ENCODE data around the gene TUSC2. TPM values are rescaled to one million over a fixed set of nuclear protein-coding genes. Genes with fewer than 3 reads are reported as not detected.

The TUSC2 gene
- total RNA-seq, 1 experiment from 2014 or later: 15.2 TPM

DNA sequence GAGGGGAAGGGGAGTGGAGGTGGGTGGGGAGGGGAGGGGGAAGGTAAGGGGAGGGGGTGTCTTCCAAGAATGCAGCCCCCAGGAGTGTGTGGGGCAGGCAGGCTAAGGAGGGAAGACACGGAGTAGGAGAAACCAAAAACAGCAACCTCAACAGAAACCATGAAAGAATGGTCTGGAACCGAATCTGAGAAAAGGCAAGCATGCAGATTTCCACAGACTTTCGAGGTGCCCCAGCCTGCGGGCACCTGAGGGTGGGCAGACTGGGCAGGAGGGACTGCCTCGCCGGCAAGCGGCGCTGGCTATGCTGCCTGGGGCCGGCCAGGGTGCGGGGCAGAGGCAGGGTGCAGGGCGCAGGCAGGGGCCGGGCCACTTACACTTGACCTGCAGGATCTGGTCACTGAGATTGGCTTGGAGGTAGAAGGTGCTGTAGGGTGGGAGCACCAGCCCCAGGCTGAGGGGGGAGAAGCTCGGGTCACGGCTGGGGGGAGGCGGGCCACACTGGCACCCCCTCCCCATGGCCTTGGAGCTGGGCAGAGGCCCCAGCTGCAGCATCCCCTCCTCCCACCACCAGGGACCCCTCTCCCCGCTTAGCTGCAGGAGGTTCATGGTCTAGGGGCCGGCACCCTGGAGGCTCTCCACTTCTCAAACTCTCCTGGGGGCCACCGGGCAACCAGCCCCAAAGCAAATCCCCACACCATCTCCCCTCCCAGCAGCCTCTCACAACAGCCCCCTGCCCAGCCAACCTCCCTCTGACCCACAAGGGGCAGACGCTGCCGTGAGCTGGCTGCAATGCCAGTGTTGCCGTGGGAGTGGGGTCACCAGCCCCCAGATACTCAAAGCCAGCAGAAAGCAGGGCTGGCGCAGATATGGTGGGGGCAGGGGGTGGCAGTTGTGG is 46.6 kb upstream of the TUSC2 start:
- Histone ChIP-seq H3K36me3 (ENCODE audit: insufficient read depth, low read length, poor library complexity, severe bottlenecking) (no peaks in the 10 kb centered on the region), H3K27ac (ENCODE audit: low read depth, low read length, poor library complexity, severe bottlenecking) (no peak overlapping the region), H3K9me3 (ENCODE audit: low read depth, low read length, poor library complexity, severe bottlenecking) (no peaks in the 10 kb centered on the region), H3K4me3 (ENCODE audit: low read depth, low read length, poor library complexity, severe bottlenecking) (no peak overlapping the region), H3K27me3 (replicated peaks; ENCODE audit: insufficient read depth, low read depth, low read length, poor library complexity) (no peaks in the 10 kb centered on the region), H3K4me1 (ENCODE audit: insufficient read depth, low read length, poor library complexity, severe bottlenecking) (no peaks in the 10 kb centered on the region)
- ChIA-PET POLR2A (ENCODE audit: low non-redundant PET) (no interaction called here), CTCF (no interaction called here)
- DNase-seq (ENCODE audit: low spot score): no peak
- no peak for TF ChIP-seq EZH2 (IDR thresholded peaks at IDR 0.05; ENCODE audit: borderline replicate concordance, low read depth, low read length, poor library complexity, severe bottlenecking)
- TF ChIP-seq, protein P1, sequence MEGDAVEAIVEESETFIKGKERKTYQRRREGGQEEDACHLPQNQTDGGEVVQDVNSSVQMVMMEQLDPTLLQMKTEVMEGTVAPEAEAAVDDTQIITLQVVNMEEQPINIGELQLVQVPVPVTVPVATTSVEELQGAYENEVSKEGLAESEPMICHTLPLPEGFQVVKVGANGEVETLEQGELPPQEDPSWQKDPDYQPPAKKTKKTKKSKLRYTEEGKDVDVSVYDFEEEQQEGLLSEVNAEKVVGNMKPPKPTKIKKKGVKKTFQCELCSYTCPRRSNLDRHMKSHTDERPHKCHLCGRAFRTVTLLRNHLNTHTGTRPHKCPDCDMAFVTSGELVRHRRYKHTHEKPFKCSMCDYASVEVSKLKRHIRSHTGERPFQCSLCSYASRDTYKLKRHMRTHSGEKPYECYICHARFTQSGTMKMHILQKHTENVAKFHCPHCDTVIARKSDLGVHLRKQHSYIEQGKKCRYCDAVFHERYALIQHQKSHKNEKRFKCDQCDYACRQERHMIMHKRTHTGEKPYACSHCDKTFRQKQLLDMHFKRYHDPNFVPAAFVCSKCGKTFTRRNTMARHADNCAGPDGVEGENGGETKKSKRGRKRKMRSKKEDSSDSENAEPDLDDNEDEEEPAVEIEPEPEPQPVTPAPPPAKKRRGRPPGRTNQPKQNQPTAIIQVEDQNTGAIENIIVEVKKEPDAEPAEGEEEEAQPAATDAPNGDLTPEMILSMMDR (conservative IDR thresholded peaks at IDR 0.05; ENCODE audit: low read depth, low read length): no peak
- intact Hi-C loops (cut with micrococcal nuclease; ENCODE audit: unreplicated experiment): loop anchor here (5.0 kb wide), 1 partner anchor 168 kb away; no protein-coding TSS in a partner anchor
- no TSS peak for BruUV-seq (replicated peaks)

DNA sequence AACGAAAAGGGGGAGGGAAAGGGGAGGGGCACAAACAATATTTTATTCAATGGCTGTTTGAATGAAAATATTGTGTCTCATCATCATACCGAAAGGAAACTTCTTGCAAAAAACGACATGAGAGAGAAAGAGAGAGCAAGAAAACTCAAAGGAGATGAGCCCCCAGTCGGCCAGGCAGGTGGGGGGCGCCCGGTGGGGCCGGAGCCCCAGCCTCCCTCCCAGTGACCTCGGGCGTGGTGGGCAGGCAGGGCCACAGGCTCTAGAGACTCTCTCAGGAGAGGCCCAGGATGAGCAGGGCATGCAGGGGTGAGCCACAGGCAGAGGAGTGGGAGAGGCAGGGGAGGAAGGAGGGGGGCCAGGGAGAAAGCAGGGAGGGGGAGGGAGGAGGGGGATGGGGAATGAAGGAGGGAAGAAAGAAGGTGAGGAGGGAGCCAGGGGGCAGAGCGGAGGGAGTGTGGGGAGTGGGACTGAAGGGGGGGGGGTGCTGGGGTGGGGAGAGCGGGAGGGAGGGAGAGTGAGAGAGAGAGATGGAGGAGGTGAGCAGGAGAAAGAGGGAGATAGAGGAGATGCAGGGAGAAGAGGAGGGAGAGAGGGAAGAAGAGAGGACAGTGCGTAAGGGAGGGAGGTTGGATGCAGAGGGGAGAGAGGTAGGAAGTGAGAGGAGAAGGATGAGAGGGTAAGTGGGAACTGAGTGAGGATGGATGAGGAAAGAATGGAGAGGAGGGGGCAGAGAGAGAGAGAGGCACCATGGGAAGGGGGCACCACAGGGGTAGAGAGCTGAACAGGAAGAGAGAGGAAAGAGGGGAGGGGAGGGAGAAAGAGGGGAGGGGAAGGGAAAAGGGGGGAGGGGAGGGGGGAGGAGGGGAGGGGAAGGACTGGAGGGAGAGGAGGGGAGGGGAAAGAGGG is 45.4 kb upstream of the TUSC2 start:
- no peaks in the 10 kb centered on the region for H3K4me1 ChIP-seq (ENCODE audit: insufficient read depth, low read length, poor library complexity, severe bottlenecking)
- BruUV-seq (replicated peaks): no TSS peak
- ChIA-PET POLR2A (ENCODE audit: low non-redundant PET) (no interaction called here), CTCF (no interaction called here)
- no peak overlapping the region for H3K27ac ChIP-seq (ENCODE audit: low read depth, low read length, poor library complexity, severe bottlenecking)
- DNase-seq (ENCODE audit: low spot score): no peak
- TF ChIP-seq EZH2 (IDR thresholded peaks at IDR 0.05; ENCODE audit: borderline replicate concordance, low read depth, low read length, poor library complexity, severe bottlenecking): no peak
- TF ChIP-seq, protein P1 (conservative IDR thresholded peaks at IDR 0.05; ENCODE audit: low read depth, low read length): no peak
- H3K4me3 ChIP-seq (ENCODE audit: low read depth, low read length, poor library complexity, severe bottlenecking): no peak overlapping the region
- H3K36me3 ChIP-seq (ENCODE audit: insufficient read depth, low read length, poor library complexity, severe bottlenecking): no peaks in the 10 kb centered on the region
- no peaks in the 10 kb centered on the region for H3K27me3 ChIP-seq (replicated peaks; ENCODE audit: insufficient read depth, low read depth, low read length, poor library complexity)
- intact Hi-C loops (cut with micrococcal nuclease; ENCODE audit: unreplicated experiment): loop anchor here (5.0 kb wide), 1 partner anchor 169 kb away; no protein-coding TSS in a partner anchor
- no peaks in the 10 kb centered on the region for H3K9me3 ChIP-seq (ENCODE audit: low read depth, low read length, poor library complexity, severe bottlenecking)

DNA sequence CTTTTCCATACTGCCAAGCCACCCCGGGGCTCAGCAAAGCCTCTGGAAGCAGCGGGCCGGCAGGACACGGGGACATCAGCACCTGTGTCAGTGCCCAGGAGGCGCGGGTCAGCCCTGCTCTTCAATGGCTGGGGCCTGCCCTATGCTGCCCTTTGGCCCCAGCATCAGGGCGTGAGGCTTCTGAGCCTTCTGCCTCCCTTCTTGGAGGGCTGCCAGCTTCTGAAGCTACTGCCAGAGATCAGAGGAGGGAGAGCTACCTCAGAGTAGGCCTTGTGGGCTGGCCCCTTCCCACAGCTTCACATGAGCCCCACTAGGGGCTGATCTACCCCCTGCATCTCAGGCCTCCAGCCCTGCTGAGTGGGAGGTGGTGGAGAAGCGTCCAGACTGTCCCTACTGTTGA is 44.3 kb upstream of the TUSC2 start:
- H3K27me3 ChIP-seq (replicated peaks; ENCODE audit: insufficient read depth, low read depth, low read length, poor library complexity): no peaks in the 10 kb centered on the region
- no peaks in the 10 kb centered on the region for H3K4me1 ChIP-seq (ENCODE audit: insufficient read depth, low read length, poor library complexity, severe bottlenecking)
- TF ChIP-seq, protein P1 (conservative IDR thresholded peaks at IDR 0.05; ENCODE audit: low read depth, low read length): no peak
- TF ChIP-seq EZH2 (IDR thresholded peaks at IDR 0.05; ENCODE audit: borderline replicate concordance, low read depth, low read length, poor library complexity, severe bottlenecking): no peak
- CTCF ChIA-PET: no interaction called here
- DNase-seq (ENCODE audit: low spot score): peak; percentile 17
- H3K27ac ChIP-seq (ENCODE audit: low read depth, low read length, poor library complexity, severe bottlenecking): no peak overlapping the region
- BruUV-seq (replicated peaks): no TSS peak
- no peak overlapping the region for H3K4me3 ChIP-seq (ENCODE audit: low read depth, low read length, poor library complexity, severe bottlenecking)
- H3K36me3 ChIP-seq (ENCODE audit: insufficient read depth, low read length, poor library complexity, severe bottlenecking): no peaks in the 10 kb centered on the region
- no peaks in the 10 kb centered on the region for H3K9me3 ChIP-seq (ENCODE audit: low read depth, low read length, poor library complexity, severe bottlenecking)
- intact Hi-C loops (cut with micrococcal nuclease; ENCODE audit: unreplicated experiment): loop anchor here (5.0 kb wide), 1 partner anchor 170 kb away; no protein-coding TSS in a partner anchor
- POLR2A ChIA-PET (ENCODE audit: low non-redundant PET): no interaction called here
